GM21576 (cell line): ENCODE measurements around the gene PACS1.

Source experiments
- ATAC-seq: cut with Tn5 transposase; IDR thresholded peaks from one replicate; pipeline ENCODE4 v1.9.1; 2021; ENCODE audit warnings: mild to moderate bottlenecking, moderate library complexity; ENCODE audit not compliant: unreplicated experiment

The PACS1 gene

DNA sequence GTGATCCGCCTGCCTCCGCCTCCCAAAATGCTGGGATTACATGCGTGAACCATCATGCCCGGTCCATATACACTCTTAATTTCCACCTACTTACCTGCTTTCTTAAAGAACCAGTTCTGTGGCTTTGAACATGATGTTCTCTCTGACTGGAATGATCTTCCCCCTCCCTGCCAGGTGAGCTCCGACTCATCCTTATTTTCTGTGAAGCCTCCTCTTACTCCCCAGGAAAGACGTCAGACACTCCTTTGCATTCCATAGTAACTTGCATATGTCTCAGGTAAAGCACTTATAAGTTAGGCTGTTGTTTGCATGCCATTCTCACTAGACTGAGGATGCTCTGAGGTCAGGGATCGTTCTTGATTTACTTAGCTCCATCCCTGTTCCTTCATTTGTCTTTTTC, 106.6 kb downstream of the PACS1 start:
- ATAC-seq: no peak

DNA sequence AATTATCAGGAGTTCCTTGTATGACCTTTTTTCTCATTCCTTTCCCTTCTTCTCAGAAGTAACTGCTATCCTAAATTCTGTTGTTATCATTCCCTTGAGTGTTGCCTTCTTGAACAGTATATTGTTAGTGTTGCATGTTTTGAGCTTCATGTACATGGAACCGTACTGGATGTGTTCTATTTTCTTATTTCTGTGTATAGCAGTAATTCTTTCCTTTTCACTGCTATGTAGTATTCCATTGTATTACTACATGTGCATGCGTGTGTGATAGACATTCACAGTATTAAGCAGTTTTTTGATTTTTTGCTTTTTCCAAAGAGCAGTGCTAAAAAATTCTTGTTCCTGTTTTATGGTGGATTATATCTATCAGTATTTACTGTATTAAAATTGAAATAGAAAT, 108.1 kb downstream of the PACS1 start:
- no peak for ATAC-seq

DNA sequence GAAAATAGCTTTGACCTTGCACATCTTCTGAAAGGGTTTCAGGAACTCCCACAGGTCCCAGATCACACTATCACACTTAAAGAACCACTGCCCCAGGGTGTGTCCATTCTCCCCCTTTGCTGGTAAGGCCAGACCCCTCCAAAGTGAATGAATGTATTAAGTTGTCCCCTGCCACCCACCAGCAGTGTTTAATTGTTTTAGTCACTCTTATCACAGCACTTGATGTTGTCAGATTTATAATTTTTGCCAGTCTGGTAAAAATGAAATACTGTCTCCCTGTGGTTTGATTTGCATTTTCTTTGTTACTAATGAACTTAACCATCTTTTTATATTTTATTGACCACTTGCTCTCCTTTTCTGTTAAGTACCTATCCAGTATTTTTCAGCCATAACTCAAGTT, 108.8 kb downstream of the PACS1 start:
- no peak for ATAC-seq

DNA sequence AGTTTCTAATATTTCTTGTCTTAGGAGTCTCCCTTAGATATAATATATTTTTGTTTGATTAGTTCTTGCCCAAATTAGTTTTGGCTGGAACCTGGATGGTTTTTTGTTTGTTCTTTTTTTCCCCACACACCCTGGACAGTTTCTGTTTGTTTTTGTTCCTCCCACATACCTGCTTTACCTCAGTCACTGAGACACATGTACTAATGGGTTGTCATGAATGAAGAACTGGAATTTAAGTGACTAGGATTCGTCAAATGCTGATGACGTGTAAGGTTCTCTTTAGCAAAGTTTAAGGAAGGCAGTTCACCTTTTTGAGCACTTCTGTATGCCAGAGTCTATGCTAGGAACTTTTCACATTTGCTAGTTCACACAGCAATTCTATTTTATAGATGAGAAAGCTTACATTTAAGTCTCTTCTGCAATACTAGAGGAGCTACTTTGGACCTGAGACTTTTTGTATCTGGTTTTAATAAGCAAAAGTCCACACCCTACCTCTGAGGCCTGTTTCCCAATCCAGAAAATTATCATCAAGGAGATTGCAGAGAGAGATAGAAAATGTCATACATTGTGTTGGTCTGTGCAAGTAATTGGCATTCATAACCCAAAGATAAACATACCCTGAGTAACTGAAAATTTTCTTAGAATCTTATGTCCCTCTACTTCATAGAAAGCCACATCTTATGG, 111.7 kb downstream of the PACS1 start:
- ATAC-seq: no peak

DNA sequence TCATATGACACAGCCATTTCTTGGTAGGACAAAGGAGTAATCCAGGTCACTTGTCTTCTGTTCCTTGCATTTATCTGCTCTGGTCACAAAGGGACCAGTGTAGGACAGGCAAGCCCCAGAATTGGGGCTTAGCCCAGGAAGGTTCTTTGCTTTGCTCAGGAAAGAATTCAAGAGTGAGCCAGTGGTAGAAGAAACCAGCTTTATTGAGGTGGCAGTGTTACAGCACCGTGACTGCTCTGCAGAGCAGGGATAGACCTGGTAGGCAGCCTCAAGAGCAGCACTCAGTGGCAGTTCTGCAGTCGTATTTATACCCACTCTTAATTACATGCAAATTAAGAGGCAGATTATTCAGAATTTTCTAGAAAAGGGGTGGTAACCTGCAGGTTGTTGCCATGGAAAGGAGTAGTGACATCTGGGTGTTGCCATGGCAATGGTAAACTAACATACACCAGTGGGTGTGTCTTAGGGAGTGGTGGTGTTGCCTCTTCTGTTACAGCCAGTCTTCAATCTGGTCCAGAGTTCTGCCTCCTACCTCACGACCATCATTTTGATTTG, 113.5 kb downstream of the PACS1 start:
- no peak for ATAC-seq

DNA sequence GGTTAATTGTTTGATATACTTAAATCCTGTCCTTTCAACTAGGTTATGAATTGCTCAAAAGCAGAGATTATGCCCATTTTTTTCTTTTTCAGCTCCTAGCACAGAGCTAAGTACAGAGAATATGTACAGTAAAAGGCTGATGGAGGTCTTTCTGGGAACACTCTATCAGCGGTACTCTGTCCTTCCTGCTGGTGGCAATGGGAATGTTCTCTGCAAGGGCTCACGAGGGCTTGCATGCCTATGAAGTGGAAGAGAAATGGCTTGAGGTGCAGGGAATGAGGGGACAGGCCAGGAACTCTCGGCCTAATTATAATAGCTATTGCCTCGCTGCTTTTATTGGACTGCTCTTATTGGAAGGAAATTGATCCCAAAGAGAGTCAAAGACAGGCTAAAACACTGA, 114.7 kb downstream of the PACS1 start:
- no peak for ATAC-seq

DNA sequence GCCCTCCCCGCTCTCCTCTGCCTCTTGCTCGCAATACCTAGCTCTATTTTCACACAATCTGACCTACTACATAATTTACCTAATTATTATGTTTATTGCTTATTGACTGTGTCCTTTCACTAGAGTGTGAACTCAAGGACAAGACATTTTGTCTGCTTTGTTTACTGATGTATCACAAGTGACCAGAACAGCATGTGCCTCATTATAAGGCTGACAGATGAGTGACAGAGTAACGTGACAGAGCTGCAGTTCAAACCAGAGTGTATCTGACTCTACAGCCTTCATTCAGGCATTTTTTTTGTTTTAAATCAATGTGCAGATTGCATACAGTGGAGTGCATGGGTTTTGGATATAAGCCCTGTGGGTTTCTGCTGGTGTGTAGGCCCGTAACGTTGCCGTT, 116.4 kb downstream of the PACS1 start:
- ATAC-seq: no peak

DNA sequence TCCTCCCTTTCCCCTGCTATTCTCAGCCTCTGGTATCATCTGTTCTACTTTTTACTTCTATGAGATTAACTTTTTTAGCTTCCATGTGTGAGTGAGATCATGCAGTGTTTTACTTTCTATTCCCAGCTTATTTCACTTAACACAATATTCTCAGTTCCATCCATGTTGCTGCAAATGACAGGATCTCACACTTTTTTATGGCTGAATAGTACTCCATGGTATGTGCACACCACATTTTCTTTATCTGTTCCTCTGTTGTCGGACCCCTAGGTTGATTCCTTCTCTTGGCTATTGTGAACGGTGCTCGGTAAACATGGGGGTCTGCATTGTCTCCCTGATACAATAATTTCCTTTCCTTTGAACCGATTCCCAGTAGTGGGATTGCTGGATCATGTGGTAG, 117.4 kb downstream of the PACS1 start:
- no peak for ATAC-seq

DNA sequence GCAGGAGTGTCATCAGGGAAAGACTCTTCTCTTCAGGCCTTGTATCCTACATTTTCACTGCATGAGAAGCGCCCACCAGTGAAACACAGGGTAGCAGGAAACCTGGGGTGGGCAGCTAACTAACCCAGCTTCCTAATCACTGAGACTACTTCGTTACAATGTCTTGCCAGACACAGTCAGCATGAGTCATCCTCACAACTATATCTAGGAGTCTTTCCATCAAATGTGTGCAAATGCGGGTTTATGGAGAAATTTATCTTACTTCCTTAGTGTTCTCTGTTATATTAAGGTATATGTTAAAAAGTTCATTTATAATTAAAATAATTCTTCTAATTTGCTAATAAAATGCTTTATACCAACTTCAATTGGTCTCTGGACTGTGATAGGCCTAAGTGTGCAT, 118.5 kb downstream of the PACS1 start:
- ATAC-seq: no peak

DNA sequence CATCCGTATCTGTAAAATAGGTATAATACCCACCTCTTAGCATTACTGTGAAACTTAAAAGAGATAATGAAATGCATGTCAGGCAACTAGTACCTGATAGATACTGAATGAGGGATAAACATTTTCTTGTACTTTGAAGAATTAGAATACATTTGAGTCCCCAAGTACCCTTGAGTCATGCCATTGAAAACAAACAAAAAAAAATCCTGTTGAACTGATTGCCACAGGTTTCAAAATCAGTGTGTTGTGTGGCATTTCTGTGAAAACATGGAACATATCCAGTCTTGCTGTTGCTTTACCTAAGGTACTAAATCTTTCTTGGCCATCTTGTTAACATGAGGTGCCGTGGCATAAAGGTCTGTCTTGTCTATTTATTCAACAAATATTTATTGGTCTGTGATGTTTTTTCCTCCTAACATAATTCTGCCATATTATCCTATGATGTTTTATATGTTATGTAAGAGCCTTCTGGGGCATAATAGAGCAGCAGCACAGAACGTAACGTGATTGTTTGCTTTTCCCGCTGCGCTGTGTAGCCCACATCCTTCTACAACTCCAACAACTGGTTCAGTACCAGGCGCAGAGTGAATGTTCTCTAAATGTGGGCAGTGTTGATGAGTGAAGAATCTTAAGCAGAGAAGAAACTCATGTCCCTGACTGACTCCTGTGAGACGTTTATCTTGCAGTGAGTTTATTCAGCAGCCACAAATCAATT, 119.1 kb downstream of the PACS1 start:
- ATAC-seq: no peak

DNA sequence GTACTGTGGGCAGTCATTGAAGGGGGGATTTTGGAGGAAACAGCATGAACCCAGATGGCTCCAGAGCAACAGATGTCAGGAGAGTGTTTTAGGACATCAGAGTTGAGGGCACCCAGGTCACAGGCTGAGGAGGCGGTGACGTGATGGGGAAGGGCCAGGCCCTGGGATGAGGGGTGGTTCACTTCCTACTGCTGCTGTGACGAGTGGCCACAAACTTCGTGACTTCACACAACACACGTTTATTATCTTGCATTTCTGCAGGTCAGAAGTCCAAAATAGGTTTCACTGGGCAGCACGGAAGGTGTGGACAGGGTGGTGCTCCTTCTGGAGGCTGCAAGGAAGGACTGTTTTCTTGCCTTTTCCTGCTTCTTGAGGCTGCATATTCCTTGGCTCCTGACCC, 120.7 kb downstream of the PACS1 start:
- no peak for ATAC-seq

DNA sequence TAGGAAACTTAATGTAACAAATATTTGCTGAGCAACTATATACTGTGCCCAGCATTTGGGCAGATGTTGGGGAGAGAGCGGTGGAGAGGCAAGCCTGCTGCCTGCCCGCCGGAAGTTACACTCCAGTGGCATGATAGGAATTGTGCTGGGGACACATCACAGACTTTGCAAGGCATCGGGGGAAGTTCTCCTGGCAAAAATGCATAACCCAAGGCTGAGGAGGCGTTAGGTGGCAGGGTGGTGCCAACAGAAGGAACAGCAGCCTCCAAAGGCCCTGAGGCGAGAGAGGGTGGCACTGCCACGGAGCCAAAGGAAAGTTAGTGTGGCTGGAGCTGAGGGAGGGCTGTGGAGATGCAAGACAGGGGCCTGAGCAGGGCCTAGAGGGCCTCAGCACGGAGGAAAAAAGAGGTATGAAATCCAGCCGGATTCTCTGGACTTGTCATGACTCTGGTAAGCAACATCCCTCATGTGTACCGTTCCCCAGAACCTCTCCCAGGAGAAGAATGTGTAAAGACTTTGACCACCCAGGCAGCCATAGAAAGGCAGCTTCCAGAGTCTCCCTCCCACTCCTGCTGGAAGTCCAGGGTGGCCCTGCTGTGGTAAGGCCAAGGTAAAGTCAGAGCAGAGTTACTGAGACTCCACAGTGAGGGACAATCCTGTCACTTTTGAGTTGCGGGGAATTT, 122.2 kb downstream of the PACS1 start:
- no peak for ATAC-seq

DNA sequence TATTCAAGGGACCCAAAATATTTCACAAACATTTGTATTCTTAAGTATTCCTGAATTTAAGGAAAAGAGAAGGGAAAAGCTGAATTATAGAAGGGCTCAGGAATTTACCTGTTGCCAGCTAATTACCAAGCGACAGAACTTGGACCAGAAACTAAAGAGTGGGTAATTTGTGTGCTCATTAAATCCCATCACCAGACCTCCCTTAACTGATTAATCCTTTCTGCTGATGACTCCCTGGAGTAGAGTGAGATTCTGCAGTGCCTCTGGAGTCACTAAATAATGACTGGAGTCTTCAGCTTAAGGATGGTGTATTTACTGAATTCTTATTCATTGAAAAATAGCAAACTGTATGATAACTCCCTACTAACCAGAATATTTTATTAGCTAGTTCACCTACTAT, 124.3 kb downstream of the PACS1 start:
- ATAC-seq: no peak

DNA sequence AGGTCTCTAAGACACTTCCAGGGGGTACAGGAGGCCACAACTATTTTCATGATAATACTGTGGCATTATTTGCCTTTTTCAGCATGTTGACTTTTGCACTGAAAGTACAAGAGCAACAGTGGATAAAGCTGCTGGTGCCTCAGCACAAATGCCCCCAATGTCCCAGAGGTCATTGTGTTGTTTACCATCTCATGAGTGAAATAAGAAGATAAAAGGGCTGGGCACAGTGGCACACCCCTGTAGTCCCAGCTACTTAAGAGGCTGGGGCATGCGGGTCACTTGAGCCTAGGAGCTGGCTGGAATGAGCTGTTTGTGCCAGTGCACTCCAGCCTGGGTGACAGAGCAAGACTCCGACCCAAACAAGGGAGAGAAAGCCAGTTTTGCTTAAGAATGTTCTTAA, 125.8 kb downstream of the PACS1 start:
- no peak for ATAC-seq

DNA sequence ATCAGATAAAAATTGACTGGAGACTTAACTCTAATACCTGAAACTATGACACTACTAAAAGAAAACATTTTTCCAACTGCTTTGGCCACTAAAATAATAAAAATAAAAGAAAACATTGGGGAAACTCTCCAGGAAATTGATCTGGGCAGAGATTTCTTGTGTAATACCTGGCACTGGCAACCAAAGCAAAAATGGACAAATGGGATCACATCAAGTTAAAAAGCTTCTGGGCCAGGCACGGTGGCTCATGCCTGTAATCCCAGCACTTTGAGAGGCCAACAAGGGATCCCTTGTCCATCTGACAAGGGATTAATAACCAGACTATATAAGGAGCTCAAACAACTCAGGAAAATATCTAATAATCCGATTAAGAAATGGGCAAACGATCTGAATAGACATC, 133.8 kb downstream of the PACS1 start:
- ATAC-seq: no peak

DNA sequence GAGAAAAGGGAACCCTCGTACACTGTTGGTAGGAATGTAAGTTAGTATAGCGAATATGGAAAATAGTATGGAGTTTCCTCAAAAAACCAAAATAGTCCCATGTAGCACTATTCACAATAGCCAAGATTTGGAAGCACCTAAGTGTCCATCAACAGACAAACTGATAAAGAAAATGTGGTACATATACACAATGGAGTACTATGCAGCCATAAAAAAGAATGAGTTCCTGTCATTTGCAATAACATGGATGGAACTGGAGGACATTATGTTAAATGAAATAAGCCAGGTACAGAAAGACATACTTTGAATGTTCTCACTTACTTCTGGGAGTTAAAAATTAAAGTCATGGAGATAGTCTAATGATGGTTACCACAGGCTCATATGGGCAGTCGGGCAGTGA, 134.3 kb downstream of the PACS1 start:
- ATAC-seq: no peak

DNA sequence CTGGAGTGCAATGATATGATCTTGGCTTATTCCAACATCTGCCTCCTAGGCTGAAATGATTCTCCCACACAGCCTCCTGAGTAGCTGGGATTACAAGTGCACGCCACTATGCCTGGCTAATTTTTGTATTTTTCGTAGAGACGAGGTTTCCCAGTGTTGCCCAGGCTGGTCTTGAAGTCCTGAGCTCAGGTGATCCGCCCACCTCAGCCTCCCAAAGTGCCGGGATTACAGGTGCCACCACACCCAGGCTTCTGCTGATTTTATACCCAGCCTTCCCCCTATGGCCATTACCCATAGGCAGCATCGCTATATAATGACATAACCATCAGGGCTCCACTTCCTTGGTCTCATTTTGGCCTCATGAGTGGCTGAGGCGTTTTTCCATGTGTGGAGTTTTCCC, 137.7 kb downstream of the PACS1 start:
- ATAC-seq: no peak

DNA sequence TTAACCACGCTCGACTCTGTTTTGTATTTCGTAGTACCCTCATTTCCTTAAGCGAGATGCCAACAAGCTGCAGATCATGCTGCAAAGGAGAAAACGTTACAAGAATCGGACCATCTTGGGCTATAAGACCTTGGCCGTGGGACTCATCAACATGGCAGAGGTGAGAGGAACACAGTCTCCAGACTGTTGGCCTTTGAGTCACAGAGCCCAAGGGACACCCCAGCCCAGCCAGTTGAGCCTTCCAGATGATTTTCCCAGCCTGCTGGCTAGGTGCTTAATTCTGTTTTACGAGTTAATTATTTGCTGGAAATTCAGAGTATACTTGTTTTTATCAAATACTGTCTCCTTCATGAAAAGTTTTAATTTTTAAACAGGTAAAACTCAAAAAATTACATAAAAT, 141.0 kb downstream of the PACS1 start:
- ATAC-seq: no peak

DNA sequence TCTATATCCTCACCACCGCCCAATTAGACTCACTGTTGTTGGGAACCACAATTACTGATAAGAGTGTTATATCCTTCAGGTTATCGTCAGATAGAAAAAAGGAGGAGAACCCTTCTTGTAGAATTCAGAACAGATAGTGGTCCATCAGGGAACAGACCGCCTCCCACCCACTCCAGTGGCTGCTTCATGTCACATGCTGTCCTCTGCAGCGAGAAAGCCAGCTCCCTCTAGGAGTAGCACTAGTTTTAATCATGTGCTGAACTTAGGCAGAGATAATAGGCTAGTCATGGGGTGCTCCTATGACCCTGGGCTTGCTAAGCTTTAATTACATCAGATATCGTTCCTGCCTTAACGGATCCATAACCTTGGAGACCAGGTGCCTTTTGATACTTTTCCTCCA, 146.8 kb downstream of the PACS1 start:
- ATAC-seq: no peak

DNA sequence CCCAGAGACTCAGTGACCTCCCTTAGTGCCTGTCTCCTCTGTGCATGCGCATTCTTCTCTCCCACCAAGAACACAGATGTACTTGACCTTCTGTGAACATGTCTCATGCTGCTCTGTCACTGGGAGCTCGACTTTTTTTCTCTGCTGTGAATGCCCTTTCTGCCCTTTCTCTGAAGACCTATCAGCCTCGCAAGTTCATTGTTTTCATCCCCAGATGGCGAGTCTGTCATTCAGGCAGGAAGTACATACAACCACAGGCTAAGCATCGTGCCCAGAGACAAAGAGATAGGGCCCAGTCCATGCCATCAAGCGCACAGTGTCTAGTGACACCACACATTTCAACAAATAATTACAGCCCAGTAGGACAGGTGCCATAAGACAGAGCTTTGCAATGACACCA, 148.0 kb downstream of the PACS1 start:
- no peak for ATAC-seq

DNA sequence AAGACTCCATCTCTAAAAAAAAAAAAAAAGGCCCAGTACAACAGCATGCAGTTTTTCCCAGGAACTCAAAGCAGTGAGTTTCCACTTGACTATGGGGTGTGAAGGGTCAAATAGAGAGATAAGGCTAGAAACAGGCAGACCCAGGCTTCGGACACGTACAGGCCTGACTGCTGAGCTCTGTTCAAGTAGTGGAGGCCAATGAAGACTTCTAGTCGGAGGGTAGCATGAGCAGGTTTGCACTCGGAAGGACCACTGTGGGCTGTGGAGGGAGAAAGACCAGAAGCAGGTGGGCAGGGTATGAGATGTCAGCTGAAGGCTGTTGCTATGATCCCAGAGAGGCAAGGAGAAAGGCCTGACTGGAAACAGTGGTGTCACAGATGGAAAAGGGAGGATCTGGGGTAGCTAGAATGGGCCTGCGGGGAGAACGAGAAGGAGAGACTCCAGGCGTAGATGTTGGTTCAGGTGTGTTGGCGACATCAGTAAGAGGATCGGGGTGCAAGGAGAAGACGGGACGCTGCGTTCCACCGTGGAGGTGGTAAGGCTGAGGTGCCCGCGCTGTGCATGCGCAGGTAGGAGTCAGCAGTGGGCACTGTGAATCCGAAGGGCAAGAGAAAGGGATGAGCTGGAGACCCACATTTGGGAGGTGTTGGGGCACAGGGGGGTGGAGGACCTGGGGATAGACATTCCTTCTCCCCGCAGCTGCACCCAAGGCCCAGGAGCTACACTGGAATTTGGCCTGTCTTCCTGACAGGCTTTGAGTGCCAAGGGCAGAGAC, 149.0 kb downstream of the PACS1 start:
- no peak for ATAC-seq
